Endothelial cell of umbilical vein (primary cell): ENCODE measurements around the gene DBR1. TPM values are rescaled to one million over a fixed set of nuclear protein-coding genes. Genes with fewer than 3 reads are reported as not detected.

Source experiments
- BruUV-seq: library from RNA; stranded (reverse); fragments of 400-500 nt; replicated peaks from 2 replicates; lab custom pipeline; 2021; lab: Mats Ljungman, UMichigan
- CTCF ChIA-PET: fragments of 300-600, 350-600 bp; sonication (Branson Sonifier 250); formaldehyde crosslinking; loops from one replicate; lab custom pipeline; 2021; ENCODE audit warnings: antibody characterized with exemption, inconsistent platforms; lab: Charles Lee
- POLR2A ChIA-PET: fragments of 300-600, 350-600 bp; sonication (Branson Sonifier 250); formaldehyde crosslinking; loops from one replicate; lab custom pipeline; 2021; ENCODE audit warnings: antibody characterized with exemption, inconsistent platforms; lab: Charles Lee
- DNase-seq: peaks from one replicate; pipeline ENCODE4 v3.0.0-alpha.2; 2011; ENCODE audit warnings: low read depth, low spot score
- FAIRE-seq: peaks from 2 replicates; lab custom pipeline; 2011; peaks lifted over from hg19 to GRCh38; lab: Jason Lieb, UNC
- H2AFZ ChIP-seq: 2 replicates; pipeline ENCODE4 v1.6.0; 2012; ENCODE audit warnings: low read depth, low read length, control low read depth, inconsistent platforms
- H3K27ac ChIP-seq: 2 replicates; pipeline ENCODE4 v1.5.1; 2011; ENCODE audit warnings: low read depth, mild to moderate bottlenecking, control low read depth, low read length, moderate library complexity; ENCODE audit not compliant: insufficient read depth
- H3K27me3 ChIP-seq, 2 experiments: 2 replicates each; pipeline versions ENCODE4 v1.6.0 to v1.6.1; 2011; ENCODE audit warnings: low read length in 2 of 2, mixed read lengths in 1 of 2; ENCODE audit not compliant: control insufficient read depth in 2 of 2, insufficient read depth in 2 of 2
- H3K36me3 ChIP-seq, 2 experiments: 2 replicates in 1 of 2; 3 replicates in 1 of 2; pipeline ENCODE4 v1.5.1; 2011; ENCODE audit warnings: low read length in 2 of 2, mild to moderate bottlenecking in 1 of 2, moderate library complexity in 1 of 2; ENCODE audit not compliant: control insufficient read depth in 2 of 2, insufficient read depth in 2 of 2; ENCODE audit errors: extremely low read depth in 1 of 2
- H3K4me1 ChIP-seq: 3 replicates; pipeline ENCODE4 v1.5.1; 2011; ENCODE audit warnings: mild to moderate bottlenecking, low read length; ENCODE audit not compliant: control insufficient read depth, insufficient read depth; ENCODE audit errors: extremely low read depth
- H3K4me2 ChIP-seq: 2 replicates; pipeline ENCODE4 v1.6.1; 2011; ENCODE audit warnings: low read length, control low read depth, mixed read lengths; ENCODE audit not compliant: insufficient read depth
- H3K4me3 ChIP-seq, 3 experiments: fragments of 200-600 bp in 1 of 3; sonication (generic), shearing (Covaris generic) in 1 of 3; replicated peaks in 1 of 3; 2 replicates each; pipeline ENCODE4 v1.5.1; 2011 to 2016; ENCODE audit warnings: control low read depth in 3 of 3, low read length in 3 of 3, mild to moderate bottlenecking in 2 of 3, inconsistent platforms in 1 of 3, low read depth in 1 of 3, moderate library complexity in 1 of 3; ENCODE audit not compliant: insufficient read depth in 1 of 3
- H3K79me2 ChIP-seq: 2 replicates; pipeline ENCODE4 v1.6.0; 2012; ENCODE audit warnings: low read length, inconsistent platforms; ENCODE audit not compliant: control insufficient read depth, insufficient read depth
- H3K9ac ChIP-seq: replicated peaks from 2 replicates; pipeline ENCODE3; 2011; ENCODE audit warnings: low read length, control low read depth; ENCODE audit not compliant: insufficient read depth; ENCODE audit errors: extremely low read depth
- H3K9me1 ChIP-seq: replicated peaks from 3 replicates; pipeline ENCODE4 v1.6.0; 2011; ENCODE audit warnings: mild to moderate bottlenecking, low read length; ENCODE audit not compliant: control insufficient read depth, insufficient read depth; ENCODE audit errors: extremely low read depth
- H3K9me3 ChIP-seq: replicated peaks from 2 replicates; pipeline ENCODE4 v1.5.1; 2012; ENCODE audit warnings: low read length, inconsistent platforms; ENCODE audit not compliant: control insufficient read depth, insufficient read depth
- H4K20me1 ChIP-seq: replicated peaks from 2 replicates; pipeline ENCODE3; 2011; ENCODE audit warnings: mild to moderate bottlenecking, low read length; ENCODE audit not compliant: control insufficient read depth, insufficient read depth; ENCODE audit errors: extremely low read depth
- EZH2 ChIP-seq: IDR thresholded peaks from 2 replicates; pipeline ENCODE4 v1.6.1; 2012; ENCODE audit warnings: borderline replicate concordance, low read depth, mild to moderate bottlenecking, moderate library complexity, low read length, inconsistent platforms; ENCODE audit not compliant: severe bottlenecking
- FOS ChIP-seq: IDR thresholded peaks from 2 replicates; pipeline ENCODE4 v1.6.1; 2011; ENCODE audit warnings: mild to moderate bottlenecking, low read length, moderate library complexity, borderline replicate concordance; ENCODE audit not compliant: insufficient read depth
- GATA2 ChIP-seq: IDR thresholded peaks from 2 replicates; pipeline ENCODE4 v1.7.0; 2011; ENCODE audit warnings: low read depth, mild to moderate bottlenecking, moderate library complexity, mixed read lengths, low read length; ENCODE audit not compliant: insufficient read length, insufficient read depth
- JUN ChIP-seq: IDR thresholded peaks from 2 replicates; pipeline ENCODE4 v1.6.1; 2011; ENCODE audit warnings: borderline replicate concordance, low read depth; ENCODE audit not compliant: insufficient read length, insufficient read depth
- MAX ChIP-seq: IDR thresholded peaks from 2 replicates; pipeline ENCODE4 v1.6.1; 2011; ENCODE audit not compliant: insufficient read depth, insufficient read length
- MYC ChIP-seq: IDR thresholded peaks from one replicate; pipeline ENCODE4 v1.6.1; 2011; ENCODE audit warnings: mild to moderate bottlenecking, low read depth, low read length
- POLR2AphosphoS5 ChIP-seq: IDR thresholded peaks from 2 replicates; pipeline ENCODE4 v1.6.1; 2012; ENCODE audit warnings: low read depth, mild to moderate bottlenecking, control low read depth, low read length, moderate library complexity; ENCODE audit not compliant: insufficient read depth
- dilution Hi-C: fragments of 300-500 bp; cut with MboI; formaldehyde crosslinking; loops from one replicate; pipeline ENCODE4 v1.15.0; 2019; ENCODE audit warnings: low sequenced_read_pairs; ENCODE audit not compliant: extremely low pct_ligation_motif_present
- intact Hi-C: fragments of 100-400 bp; cut with micrococcal nuclease; formaldehyde crosslinking; loops from one replicate; pipeline ENCODE4 v1.10.0; 2022
- polyA plus RNA-seq, 4 experiments: library from polyadenylated mRNA; depleted of rRNA in 3 of 4; stranded (reverse) in 3 of 4; unstranded in 1 of 4; fragments of >200 nt; gene quantifications; 2 replicates each; pipeline versions ENCODE4 v1.2.1 to v1.2.3, GENCODE V29; 2011 to 2012; ENCODE audit warnings: missing spikeins in 1 of 4
- total RNA-seq: library from RNA; stranded (reverse); gene quantifications from 2 replicates; pipeline ENCODE4 v1.2.3, GENCODE V29; 2021
- TF ChIP-seq, protein P1 (sequence below), 2 donors: IDR thresholded peaks; 1 replicate in 1 of 2; 2 replicates in 1 of 2; pipeline ENCODE4 v1.5.1; 2011; ENCODE audit warnings: low read length in 2 of 2, mild to moderate bottlenecking in 2 of 2, moderate library complexity in 2 of 2, control low read depth in 1 of 2, inconsistent platforms in 1 of 2, low read depth in 1 of 2; ENCODE audit not compliant: insufficient read depth in 1 of 2; ENCODE audit errors: extremely low read depth in 1 of 2

The DBR1 gene
- total and polyA plus RNA-seq, 2 donors (not counting 3 experiments of a cell fraction or from before 2014, with no cell fraction given) = 10.3 to 17.8 TPM

DNA sequence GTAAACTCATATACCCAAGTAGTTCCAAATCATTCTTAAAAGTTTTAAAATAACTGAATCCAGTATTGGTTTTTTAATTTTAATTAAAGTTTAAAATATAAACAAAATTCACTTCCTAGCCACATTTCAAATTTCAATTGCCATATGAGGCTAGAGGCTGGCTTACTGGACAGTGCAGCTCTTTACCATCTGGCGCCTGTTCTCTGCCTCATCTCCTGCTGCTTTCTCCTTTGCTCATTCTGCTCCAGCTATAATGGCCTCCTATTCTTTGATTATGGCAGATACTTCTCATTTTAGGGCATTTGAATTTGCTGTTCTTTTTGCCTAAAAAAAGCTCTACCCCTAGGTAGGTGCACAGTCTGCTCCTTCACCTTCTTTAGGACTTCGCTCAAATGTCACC is 31.5 kb upstream of the DBR1 start:
- Histone ChIP-seq H3K9me1 (no peaks in the 10 kb centered on the region), H3K4me1 (no peaks in the 10 kb centered on the region), H3K4me3 (no peak overlapping the region), H3K9me3 (no peaks in the 10 kb centered on the region), H3K79me2 (peaks cover 90% of the 10 kb centered on the region), H2AFZ (no peak overlapping the region), H3K9ac (no peak overlapping the region), H4K20me1 (peaks cover 12% of the 10 kb centered on the region), H3K4me2 (no peak overlapping the region), H3K27ac (no peak overlapping the region), H3K27me3 (no peaks in the 10 kb centered on the region), H3K36me3 (no peaks in the 10 kb centered on the region)
- intact Hi-C loops (no loop called here), dilution Hi-C loops (no loop called here)
- FAIRE-seq = no peak
- DNase-seq = no peak
- ChIA-PET CTCF (no interaction called here), POLR2A (no interaction called here)
- no TSS peak for BruUV-seq
- TF ChIP-seq MAX = no peak
- TF ChIP-seq FOS = no peak
- TF ChIP-seq GATA2 = no peak
- no peak for TF ChIP-seq POLR2AphosphoS5
- TF ChIP-seq JUN = no peak
- TF ChIP-seq EZH2 = no peak
- TF ChIP-seq, protein P1, sequence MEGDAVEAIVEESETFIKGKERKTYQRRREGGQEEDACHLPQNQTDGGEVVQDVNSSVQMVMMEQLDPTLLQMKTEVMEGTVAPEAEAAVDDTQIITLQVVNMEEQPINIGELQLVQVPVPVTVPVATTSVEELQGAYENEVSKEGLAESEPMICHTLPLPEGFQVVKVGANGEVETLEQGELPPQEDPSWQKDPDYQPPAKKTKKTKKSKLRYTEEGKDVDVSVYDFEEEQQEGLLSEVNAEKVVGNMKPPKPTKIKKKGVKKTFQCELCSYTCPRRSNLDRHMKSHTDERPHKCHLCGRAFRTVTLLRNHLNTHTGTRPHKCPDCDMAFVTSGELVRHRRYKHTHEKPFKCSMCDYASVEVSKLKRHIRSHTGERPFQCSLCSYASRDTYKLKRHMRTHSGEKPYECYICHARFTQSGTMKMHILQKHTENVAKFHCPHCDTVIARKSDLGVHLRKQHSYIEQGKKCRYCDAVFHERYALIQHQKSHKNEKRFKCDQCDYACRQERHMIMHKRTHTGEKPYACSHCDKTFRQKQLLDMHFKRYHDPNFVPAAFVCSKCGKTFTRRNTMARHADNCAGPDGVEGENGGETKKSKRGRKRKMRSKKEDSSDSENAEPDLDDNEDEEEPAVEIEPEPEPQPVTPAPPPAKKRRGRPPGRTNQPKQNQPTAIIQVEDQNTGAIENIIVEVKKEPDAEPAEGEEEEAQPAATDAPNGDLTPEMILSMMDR (IDR thresholded peaks at IDR 0.05; ENCODE audit: extremely low read depth in 1 of 2, insufficient read depth in 1 of 2, low read depth in 1 of 2, low read length in 2 of 2) = no peak
- TF ChIP-seq MYC = no peak
